SK-N-SH treated with all-trans-retinoic acid at 6 μM for 48 hours (cell line): ENCODE results near the gene CAMKK2.

Experiments
- ARNTL ChIP-seq: fragments of 450-650 bp; formaldehyde crosslinking; IDR thresholded peaks from 2 replicates; pipeline ENCODE4 v1.5.0; 2020; ENCODE audit warnings: low read depth, mild to moderate bottlenecking, moderate library complexity, borderline replicate concordance
- BACH2 ChIP-seq: fragments of 250-450 bp; sonication (Bioruptor Pico); IDR thresholded peaks from 2 replicates; pipeline ENCODE4 v1.9.0; 2021; ENCODE audit warnings: mild to moderate bottlenecking, borderline replicate concordance
- CSDC2 ChIP-seq: fragments of 250-450 bp; sonication (Bioruptor Pico); IDR thresholded peaks from 2 replicates; pipeline ENCODE4 v1.5.0; 2020; ENCODE audit warnings: mild to moderate bottlenecking, moderate library complexity
- CSRNP3 ChIP-seq: fragments of 250-450 bp; sonication (Bioruptor Pico); IDR thresholded peaks from 2 replicates; pipeline ENCODE4 v1.5.1; 2021; ENCODE audit warnings: mild to moderate bottlenecking, moderate library complexity
- ESRRG ChIP-seq: fragments of 250-450 bp; sonication (Bioruptor Pico); IDR thresholded peaks from 2 replicates; pipeline ENCODE4 v1.6.1; 2021; ENCODE audit warnings: mild to moderate bottlenecking
- PPARA ChIP-seq: fragments of 250-450 bp; sonication (Bioruptor Pico); IDR thresholded peaks from 2 replicates; pipeline ENCODE4 v1.5.0; 2020; ENCODE audit warnings: mild to moderate bottlenecking, borderline replicate concordance
- RARB ChIP-seq: fragments of 250-450 bp; sonication (Bioruptor Pico); IDR thresholded peaks from 2 replicates; pipeline ENCODE4 v1.8.0; 2021; ENCODE audit warnings: mild to moderate bottlenecking, moderate library complexity
- TCF4 ChIP-seq: fragments of 250-450 bp; sonication (Bioruptor Pico); IDR thresholded peaks from 2 replicates; pipeline ENCODE4 v1.8.0; 2021; ENCODE audit warnings: mild to moderate bottlenecking, moderate library complexity, borderline replicate concordance
- TSHZ2 ChIP-seq: fragments of 250-450 bp; sonication (Bioruptor Pico); IDR thresholded peaks from 2 replicates; pipeline ENCODE4 v1.5.0; 2020; ENCODE audit warnings: mild to moderate bottlenecking, moderate library complexity
- ZFP3 ChIP-seq: fragments of 250-450 bp; sonication (Bioruptor Pico); IDR thresholded peaks from 2 replicates; pipeline ENCODE4 v1.5.0; 2020; ENCODE audit warnings: mild to moderate bottlenecking, moderate library complexity
- ZFP30 ChIP-seq: fragments of 450-650 bp; formaldehyde crosslinking; IDR thresholded peaks from 2 replicates; pipeline ENCODE4 v1.5.0; 2022; ENCODE audit warnings: mild to moderate bottlenecking, moderate library complexity
- ZNF565 ChIP-seq: fragments of 450-650 bp; formaldehyde crosslinking; conservative IDR thresholded peaks from 2 replicates; pipeline ENCODE4 v1.5.0; 2020; ENCODE audit warnings: low read depth, mild to moderate bottlenecking, moderate library complexity
- ZNF8 ChIP-seq: fragments of 450-650 bp; formaldehyde crosslinking; IDR thresholded peaks from 2 replicates; pipeline ENCODE4 v1.5.0; 2020; ENCODE audit warnings: mild to moderate bottlenecking, moderate library complexity
- TF ChIP-seq, protein P1 (sequence below): fragments of 250-450 bp; sonication (Bioruptor Pico); IDR thresholded peaks from 2 replicates; pipeline ENCODE4 v1.8.0; 2020; ENCODE audit warnings: mild to moderate bottlenecking, moderate library complexity, borderline replicate concordance

GRCh38 chr12:121209221-121209620, 87.3 kb downstream of the CAMKK2 start:
- no peak for TF ChIP-seq ZFP3
- TF ChIP-seq, protein P1, sequence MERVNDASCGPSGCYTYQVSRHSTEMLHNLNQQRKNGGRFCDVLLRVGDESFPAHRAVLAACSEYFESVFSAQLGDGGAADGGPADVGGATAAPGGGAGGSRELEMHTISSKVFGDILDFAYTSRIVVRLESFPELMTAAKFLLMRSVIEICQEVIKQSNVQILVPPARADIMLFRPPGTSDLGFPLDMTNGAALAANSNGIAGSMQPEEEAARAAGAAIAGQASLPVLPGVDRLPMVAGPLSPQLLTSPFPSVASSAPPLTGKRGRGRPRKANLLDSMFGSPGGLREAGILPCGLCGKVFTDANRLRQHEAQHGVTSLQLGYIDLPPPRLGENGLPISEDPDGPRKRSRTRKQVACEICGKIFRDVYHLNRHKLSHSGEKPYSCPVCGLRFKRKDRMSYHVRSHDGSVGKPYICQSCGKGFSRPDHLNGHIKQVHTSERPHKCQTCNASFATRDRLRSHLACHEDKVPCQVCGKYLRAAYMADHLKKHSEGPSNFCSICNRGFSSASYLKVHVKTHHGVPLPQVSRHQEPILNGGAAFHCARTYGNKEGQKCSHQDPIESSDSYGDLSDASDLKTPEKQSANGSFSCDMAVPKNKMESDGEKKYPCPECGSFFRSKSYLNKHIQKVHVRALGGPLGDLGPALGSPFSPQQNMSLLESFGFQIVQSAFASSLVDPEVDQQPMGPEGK (CRISPR knock-in tag) = no peak
- no peak for TF ChIP-seq ZNF565
- no peak for TF ChIP-seq RARB (CRISPR knock-in tag)
- no peak for TF ChIP-seq ZNF8
- TF ChIP-seq ESRRG (CRISPR knock-in tag) = no peak
- no peak for TF ChIP-seq CSDC2 (CRISPR knock-in tag)
- no peak for TF ChIP-seq PPARA (CRISPR knock-in tag)
- no peak for TF ChIP-seq BACH2
- TF ChIP-seq CSRNP3 (CRISPR knock-in tag) = no peak
- TF ChIP-seq ARNTL (CRISPR knock-in tag) = no peak
- TF ChIP-seq ZFP30 (CRISPR knock-in tag) = no peak
- no peak for TF ChIP-seq TSHZ2
- TF ChIP-seq TCF4 (CRISPR knock-in tag) = no peak
